ENCODE results near the gene GJC1. TPM values are rescaled to one million over a fixed set of nuclear protein-coding genes. Genes with fewer than 3 reads are reported as not detected.

The GJC1 gene
- total RNA-seq, 1 donor from 2014 or later = 76.9 TPM

GRCh38 chr17:44871556-44871955 lies 41.5 kb upstream of the GJC1 start:
- peaks cover 21% of the 10 kb centered on the region for H3K36me3 Mint-ChIP-seq
- peaks cover 2% of the 10 kb centered on the region for H3K27me3 Mint-ChIP-seq (ENCODE audit: insufficient read depth, low read depth)
- Histone ChIP-seq H3K9ac (no peak overlapping the region), H3K36me3 (no peaks in the 10 kb centered on the region), H3F3A (ENCODE audit: low read depth) (no peaks in the 10 kb centered on the region), H3K4me2 (no peak overlapping the region), H2AFZ (replicated peaks) (no peak overlapping the region), H3K4me3 (no peak overlapping the region), H4K20me1 (ENCODE audit: low read depth) (no peaks in the 10 kb centered on the region), H3K27ac (no peak overlapping the region), H3K4me1 (no peaks in the 10 kb centered on the region), H3K27me3 (no peaks in the 10 kb centered on the region), H3K9me3 (ENCODE audit: low read depth) (no peaks in the 10 kb centered on the region), H3K79me2 (ENCODE audit: low read depth) (no peaks in the 10 kb centered on the region)
- H3K27ac Mint-ChIP-seq = no peak overlapping the region
- DNase-seq (ENCODE audit: low spot score) = no peak
- no peak overlapping the region for H3K4me3 Mint-ChIP-seq
- TF ChIP-seq, protein P1, sequence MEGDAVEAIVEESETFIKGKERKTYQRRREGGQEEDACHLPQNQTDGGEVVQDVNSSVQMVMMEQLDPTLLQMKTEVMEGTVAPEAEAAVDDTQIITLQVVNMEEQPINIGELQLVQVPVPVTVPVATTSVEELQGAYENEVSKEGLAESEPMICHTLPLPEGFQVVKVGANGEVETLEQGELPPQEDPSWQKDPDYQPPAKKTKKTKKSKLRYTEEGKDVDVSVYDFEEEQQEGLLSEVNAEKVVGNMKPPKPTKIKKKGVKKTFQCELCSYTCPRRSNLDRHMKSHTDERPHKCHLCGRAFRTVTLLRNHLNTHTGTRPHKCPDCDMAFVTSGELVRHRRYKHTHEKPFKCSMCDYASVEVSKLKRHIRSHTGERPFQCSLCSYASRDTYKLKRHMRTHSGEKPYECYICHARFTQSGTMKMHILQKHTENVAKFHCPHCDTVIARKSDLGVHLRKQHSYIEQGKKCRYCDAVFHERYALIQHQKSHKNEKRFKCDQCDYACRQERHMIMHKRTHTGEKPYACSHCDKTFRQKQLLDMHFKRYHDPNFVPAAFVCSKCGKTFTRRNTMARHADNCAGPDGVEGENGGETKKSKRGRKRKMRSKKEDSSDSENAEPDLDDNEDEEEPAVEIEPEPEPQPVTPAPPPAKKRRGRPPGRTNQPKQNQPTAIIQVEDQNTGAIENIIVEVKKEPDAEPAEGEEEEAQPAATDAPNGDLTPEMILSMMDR (IDR thresholded peaks at IDR 0.05) = no peak
- TF ChIP-seq EZH2 (IDR thresholded peaks at IDR 0.05) (no peak), EZH2phosphoT487 (IDR thresholded peaks at IDR 0.05) (no peak)
- no peaks in the 10 kb centered on the region for H3K4me1 Mint-ChIP-seq
- no peaks in the 10 kb centered on the region for H3K9me3 Mint-ChIP-seq

- H3K27ac Mint-ChIP-seq = no peak overlapping the region
- H3K36me3 Mint-ChIP-seq = peaks cover 24% of the 10 kb centered on the region
- H2AFZ ChIP-seq (replicated peaks) = no peak overlapping the region
- DNase-seq (ENCODE audit: low spot score) = no peak
- no peaks in the 10 kb centered on the region for H3K9me3 ChIP-seq (ENCODE audit: low read depth)
- H3K4me2 ChIP-seq = no peak overlapping the region
- H3K4me3 Mint-ChIP-seq = no peak overlapping the region
- peaks cover 9% of the 10 kb centered on the region for H3K36me3 ChIP-seq
- peaks cover 9% of the 10 kb centered on the region for H3F3A ChIP-seq (ENCODE audit: low read depth)
- H3K4me3 ChIP-seq = no peak overlapping the region
- H3K27me3 ChIP-seq = no peaks in the 10 kb centered on the region
- no peak overlapping the region for H3K9ac ChIP-seq
- no peaks in the 10 kb centered on the region for H3K27me3 Mint-ChIP-seq (ENCODE audit: insufficient read depth, low read depth)
- no peaks in the 10 kb centered on the region for H4K20me1 ChIP-seq (ENCODE audit: low read depth)
- H3K4me1 ChIP-seq = no peaks in the 10 kb centered on the region
- H3K4me1 Mint-ChIP-seq = no peaks in the 10 kb centered on the region
- no peaks in the 10 kb centered on the region for H3K9me3 Mint-ChIP-seq
- H3K79me2 ChIP-seq (ENCODE audit: low read depth) = no peaks in the 10 kb centered on the region
- TF ChIP-seq EZH2 (IDR thresholded peaks at IDR 0.05) (no peak), EZH2phosphoT487 (IDR thresholded peaks at IDR 0.05) (no peak)
- TF ChIP-seq, protein P1 (IDR thresholded peaks at IDR 0.05) = no peak
- no peak overlapping the region for H3K27ac ChIP-seq
Observed at GRCh38 chr17:44867841-44868240, 37.8 kb upstream of the GJC1 start.

DNA sequence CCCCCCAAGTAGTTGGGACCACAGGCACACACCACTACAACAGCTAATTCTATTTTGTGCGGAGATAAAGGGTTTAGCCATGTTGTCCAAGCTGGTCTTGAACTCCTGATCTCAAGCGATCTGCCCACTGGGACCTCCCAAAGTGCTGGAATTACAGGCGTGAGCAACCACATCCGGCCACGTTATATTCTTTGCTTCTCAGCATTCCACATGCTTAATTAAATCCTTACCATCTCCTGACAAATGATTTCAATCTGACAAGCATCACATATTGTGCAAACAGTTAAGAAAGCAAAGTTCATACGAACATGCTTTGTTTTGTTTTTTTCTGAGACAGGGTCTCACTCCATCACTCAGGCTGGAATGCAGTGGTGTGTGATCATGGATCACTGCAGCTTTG lies 35.8 kb upstream of the GJC1 start:
- no peak for DNase-seq (ENCODE audit: low spot score)
- Histone ChIP-seq H3K9me3 (ENCODE audit: low read depth) (no peaks in the 10 kb centered on the region), H3K27ac (peak overlapping the region; percentile 22), H3K4me1 (no peaks in the 10 kb centered on the region), H3K4me3 (no peak overlapping the region), H4K20me1 (ENCODE audit: low read depth) (no peaks in the 10 kb centered on the region), H3K36me3 (peaks cover 9% of the 10 kb centered on the region), H3K4me2 (no peak overlapping the region), H3K9ac (no peak overlapping the region), H3K27me3 (no peaks in the 10 kb centered on the region), H3F3A (ENCODE audit: low read depth) (peaks cover 9% of the 10 kb centered on the region), H3K79me2 (ENCODE audit: low read depth) (no peaks in the 10 kb centered on the region), H2AFZ (replicated peaks) (no peak overlapping the region)
- Mint-ChIP-seq H3K27ac (no peak overlapping the region), H3K27me3 (ENCODE audit: insufficient read depth, low read depth) (no peaks in the 10 kb centered on the region), H3K4me1 (no peaks in the 10 kb centered on the region), H3K4me3 (no peak overlapping the region), H3K9me3 (no peaks in the 10 kb centered on the region), H3K36me3 (peaks cover 24% of the 10 kb centered on the region)
- no peak for TF ChIP-seq EZH2phosphoT487 (IDR thresholded peaks at IDR 0.05)
- TF ChIP-seq, protein P1 (IDR thresholded peaks at IDR 0.05) = no peak
- no peak for TF ChIP-seq EZH2 (IDR thresholded peaks at IDR 0.05)

All from neural progenitor cell (in vitro differentiated cells).